Loucy (cell line): ENCODE results near the gene EGLN1.

Source experiments
- H2AFZ ChIP-seq: fragments of 200-600 bp; sonication (generic); 2 replicates; pipeline ENCODE4 v1.6.0; 2016; ENCODE audit warnings: antibody characterized with exemption, mild to moderate bottlenecking, low read length, moderate library complexity
- H3F3A ChIP-seq: fragments of 200-600 bp; 2 replicates; pipeline ENCODE4 v1.6.0; 2016; ENCODE audit warnings: antibody characterized with exemption, low read depth, mild to moderate bottlenecking
- H3K27me3 ChIP-seq: fragments of 200-600 bp; sonication (generic); 2 replicates; pipeline ENCODE4 v1.6.1; 2014; ENCODE audit warnings: low read length, mild to moderate bottlenecking; ENCODE audit not compliant: insufficient read depth, poor library complexity, severe bottlenecking
- H3K36me3 ChIP-seq: fragments of 200-600 bp; sonication (generic); 2 replicates; pipeline ENCODE4 v1.6.1; 2016; ENCODE audit warnings: low read length; ENCODE audit not compliant: insufficient read depth
- H3K4me1 ChIP-seq: fragments of 200-600 bp; sonication (generic); 2 replicates; pipeline ENCODE4 v1.5.1; 2014; ENCODE audit warnings: low read length, mild to moderate bottlenecking; ENCODE audit not compliant: insufficient read depth, poor library complexity, severe bottlenecking
- H3K4me2 ChIP-seq: fragments of 200-600 bp; sonication (generic); 2 replicates; pipeline ENCODE4 v1.6.0; 2014; ENCODE audit warnings: antibody characterized with exemption, low read length, low read depth, mild to moderate bottlenecking; ENCODE audit not compliant: poor library complexity, severe bottlenecking
- H3K4me3 ChIP-seq: fragments of 200-600 bp; sonication (generic); 2 replicates; pipeline ENCODE4 v1.5.1; 2014; ENCODE audit warnings: low read length, mild to moderate bottlenecking, mixed read lengths; ENCODE audit not compliant: poor library complexity, severe bottlenecking
- H3K79me2 ChIP-seq: fragments of 200-600 bp; sonication (generic); 2 replicates; pipeline ENCODE4 v1.6.1; 2014; ENCODE audit warnings: low read length; ENCODE audit not compliant: insufficient read depth
- H3K9ac ChIP-seq: fragments of 200-600 bp; sonication (generic); 2 replicates; pipeline ENCODE4 v1.6.0; 2014; ENCODE audit warnings: mild to moderate bottlenecking, low read depth, low read length, moderate library complexity; ENCODE audit not compliant: poor library complexity, severe bottlenecking
- H3K9me2 ChIP-seq: fragments of 200-600 bp; sonication (generic); replicated peaks from 2 replicates; pipeline ENCODE4 v1.6.1; 2016; ENCODE audit warnings: low read depth, low read length, mixed read lengths
- H3K9me3 ChIP-seq: fragments of 200-600 bp; sonication (generic); 2 replicates; pipeline ENCODE4 v1.6.1; 2014; ENCODE audit warnings: mild to moderate bottlenecking, antibody characterized with exemption, low read length, low read depth; ENCODE audit not compliant: insufficient read depth
- H4K20me1 ChIP-seq: fragments of 200-600 bp; sonication (generic); 2 replicates; pipeline ENCODE4 v1.6.0; 2014; ENCODE audit warnings: antibody characterized with exemption, low read length, mild to moderate bottlenecking; ENCODE audit not compliant: insufficient read depth, poor library complexity, severe bottlenecking
- EZH2phosphoT487 ChIP-seq: fragments of 200-600 bp; IDR thresholded peaks from 2 replicates; pipeline ENCODE4 v1.6.1; 2018; ENCODE audit warnings: antibody characterized with exemption, mild to moderate bottlenecking, moderate library complexity, borderline replicate concordance
- TF ChIP-seq, protein P1 (sequence below): fragments of 200-600 bp; sonication (generic); conservative IDR thresholded peaks from 2 replicates; pipeline ENCODE4 v1.5.1; 2014; ENCODE audit warnings: mild to moderate bottlenecking, antibody characterized with exemption, low read length

EGLN1 gene

DNA sequence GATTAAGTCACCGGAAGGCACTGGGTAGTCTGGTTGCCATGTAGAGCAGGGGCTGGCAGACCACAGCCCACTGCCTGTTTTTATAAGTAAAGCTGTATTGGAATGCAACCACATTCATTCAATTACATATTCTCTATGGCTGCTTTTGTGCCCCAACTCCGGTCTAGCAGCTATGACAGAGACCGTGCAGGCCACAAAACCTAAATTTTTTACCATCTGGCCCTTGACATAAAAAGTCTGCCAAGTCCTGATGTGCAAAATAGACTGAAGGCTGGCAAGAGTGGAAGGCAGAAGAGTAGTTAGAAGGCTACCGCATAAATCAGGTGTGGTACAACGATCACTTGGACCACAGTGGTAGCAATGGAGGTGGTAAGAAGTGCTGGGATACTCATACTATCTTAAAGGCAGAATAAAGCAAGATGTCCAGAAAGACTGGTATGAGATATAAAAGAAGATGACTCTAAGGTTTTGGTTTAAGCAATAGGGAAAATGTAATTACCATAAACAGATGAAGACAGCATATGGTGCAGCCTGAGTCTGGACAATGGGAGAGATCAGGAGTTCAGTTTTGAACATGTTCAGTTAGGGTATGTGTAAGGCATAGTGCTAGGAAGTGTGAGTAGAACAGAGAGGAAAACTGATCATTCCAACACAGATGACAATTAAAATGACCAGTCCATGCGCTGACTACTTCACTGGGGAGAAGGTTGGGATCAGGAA lies 37.2 kb downstream of the EGLN1 start:
- Histone ChIP-seq H3K9me3 (no peaks in the 10 kb centered on the region), H3K79me2 (no peaks in the 10 kb centered on the region), H3K27me3 (no peaks in the 10 kb centered on the region), H3K9me2 (no peaks in the 10 kb centered on the region), H3K4me2 (no peak overlapping the region), H2AFZ (no peak overlapping the region), H3K9ac (no peak overlapping the region), H3K4me3 (no peak overlapping the region), H3K4me1 (no peaks in the 10 kb centered on the region), H3K36me3 (no peaks in the 10 kb centered on the region), H3F3A (no peaks in the 10 kb centered on the region), H4K20me1 (no peaks in the 10 kb centered on the region)
- TF ChIP-seq EZH2phosphoT487 = no peak
- TF ChIP-seq, protein P1, sequence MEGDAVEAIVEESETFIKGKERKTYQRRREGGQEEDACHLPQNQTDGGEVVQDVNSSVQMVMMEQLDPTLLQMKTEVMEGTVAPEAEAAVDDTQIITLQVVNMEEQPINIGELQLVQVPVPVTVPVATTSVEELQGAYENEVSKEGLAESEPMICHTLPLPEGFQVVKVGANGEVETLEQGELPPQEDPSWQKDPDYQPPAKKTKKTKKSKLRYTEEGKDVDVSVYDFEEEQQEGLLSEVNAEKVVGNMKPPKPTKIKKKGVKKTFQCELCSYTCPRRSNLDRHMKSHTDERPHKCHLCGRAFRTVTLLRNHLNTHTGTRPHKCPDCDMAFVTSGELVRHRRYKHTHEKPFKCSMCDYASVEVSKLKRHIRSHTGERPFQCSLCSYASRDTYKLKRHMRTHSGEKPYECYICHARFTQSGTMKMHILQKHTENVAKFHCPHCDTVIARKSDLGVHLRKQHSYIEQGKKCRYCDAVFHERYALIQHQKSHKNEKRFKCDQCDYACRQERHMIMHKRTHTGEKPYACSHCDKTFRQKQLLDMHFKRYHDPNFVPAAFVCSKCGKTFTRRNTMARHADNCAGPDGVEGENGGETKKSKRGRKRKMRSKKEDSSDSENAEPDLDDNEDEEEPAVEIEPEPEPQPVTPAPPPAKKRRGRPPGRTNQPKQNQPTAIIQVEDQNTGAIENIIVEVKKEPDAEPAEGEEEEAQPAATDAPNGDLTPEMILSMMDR = no peak

DNA sequence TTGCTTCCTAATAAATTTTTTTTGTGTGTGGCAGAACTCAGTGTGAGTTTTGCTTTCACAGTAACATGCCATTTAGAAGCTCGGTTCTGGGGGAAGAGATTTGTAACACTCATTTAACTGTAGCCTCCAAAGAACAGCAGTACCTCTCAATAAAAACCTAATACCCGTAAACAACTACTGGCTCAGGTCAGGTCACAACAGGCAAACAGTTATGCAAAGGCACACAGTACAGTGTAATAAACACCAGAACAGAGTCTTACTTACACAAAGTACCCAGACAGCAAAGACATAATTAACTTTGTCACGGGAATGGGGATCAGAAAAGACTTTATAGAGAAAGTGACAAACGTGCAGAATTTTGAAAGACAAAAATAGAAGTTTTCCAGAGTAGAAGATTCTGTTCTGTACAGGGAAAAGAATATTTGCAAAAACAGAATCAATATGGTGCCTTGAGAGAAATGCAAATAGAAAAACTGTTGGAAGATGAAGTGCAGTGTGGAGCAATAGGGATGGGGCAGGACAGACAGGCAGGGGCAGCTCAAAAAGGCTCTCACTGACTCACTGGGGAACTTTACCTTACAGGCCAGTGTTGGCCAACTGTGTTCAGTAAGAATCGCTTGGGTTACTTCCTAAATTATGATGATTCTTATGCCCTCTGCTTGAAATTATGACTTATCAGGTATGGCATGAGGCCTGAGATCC lies 38.8 kb downstream of the EGLN1 start:
- no peak overlapping the region for H2AFZ ChIP-seq
- TF ChIP-seq, protein P1 = no peak
- no peak for TF ChIP-seq EZH2phosphoT487
- no peak overlapping the region for H3K9ac ChIP-seq
- H3K79me2 ChIP-seq = no peaks in the 10 kb centered on the region
- no peaks in the 10 kb centered on the region for H3K9me2 ChIP-seq
- no peaks in the 10 kb centered on the region for H4K20me1 ChIP-seq
- H3K27me3 ChIP-seq = no peaks in the 10 kb centered on the region
- no peak overlapping the region for H3K4me2 ChIP-seq
- H3K9me3 ChIP-seq = no peaks in the 10 kb centered on the region
- no peaks in the 10 kb centered on the region for H3K4me1 ChIP-seq
- H3F3A ChIP-seq = no peaks in the 10 kb centered on the region
- H3K4me3 ChIP-seq = no peak overlapping the region
- no peaks in the 10 kb centered on the region for H3K36me3 ChIP-seq

DNA sequence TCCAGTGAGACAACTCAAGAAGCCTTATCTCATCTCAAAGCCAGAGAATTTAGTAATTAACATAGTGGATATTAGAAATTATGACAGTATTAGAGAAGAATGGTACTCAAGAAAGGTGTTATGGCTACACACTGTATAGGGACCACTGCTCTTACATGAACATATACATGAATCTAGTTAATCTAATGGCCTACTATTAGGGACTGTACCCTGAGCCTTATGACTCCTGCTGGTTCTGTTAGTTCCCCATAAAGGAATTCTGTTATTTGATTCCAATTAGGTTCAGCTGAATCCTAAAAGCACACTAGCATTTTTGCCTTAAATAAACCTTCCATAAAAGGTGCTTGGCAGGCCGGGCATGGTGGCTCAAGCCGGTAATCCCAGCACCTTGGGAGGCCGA lies 39.7 kb downstream of the EGLN1 start:
- H4K20me1 ChIP-seq = no peaks in the 10 kb centered on the region
- no peaks in the 10 kb centered on the region for H3K9me2 ChIP-seq
- H3F3A ChIP-seq = no peaks in the 10 kb centered on the region
- H3K36me3 ChIP-seq = no peaks in the 10 kb centered on the region
- TF ChIP-seq, protein P1 = no peak
- no peak for TF ChIP-seq EZH2phosphoT487
- no peak overlapping the region for H2AFZ ChIP-seq
- no peak overlapping the region for H3K4me3 ChIP-seq
- no peaks in the 10 kb centered on the region for H3K4me1 ChIP-seq
- H3K9ac ChIP-seq = no peak overlapping the region
- H3K9me3 ChIP-seq = no peaks in the 10 kb centered on the region
- no peaks in the 10 kb centered on the region for H3K79me2 ChIP-seq
- H3K27me3 ChIP-seq = no peaks in the 10 kb centered on the region
- no peak overlapping the region for H3K4me2 ChIP-seq
